Measurements from ENCODE around the gene HCRTR1. TPM values are rescaled to one million over a fixed set of nuclear protein-coding genes. Genes with fewer than 3 reads are reported as not detected.

HCRTR1 gene
- polyA plus RNA-seq, 1 donor from 2014 or later, result not detected

DNA sequence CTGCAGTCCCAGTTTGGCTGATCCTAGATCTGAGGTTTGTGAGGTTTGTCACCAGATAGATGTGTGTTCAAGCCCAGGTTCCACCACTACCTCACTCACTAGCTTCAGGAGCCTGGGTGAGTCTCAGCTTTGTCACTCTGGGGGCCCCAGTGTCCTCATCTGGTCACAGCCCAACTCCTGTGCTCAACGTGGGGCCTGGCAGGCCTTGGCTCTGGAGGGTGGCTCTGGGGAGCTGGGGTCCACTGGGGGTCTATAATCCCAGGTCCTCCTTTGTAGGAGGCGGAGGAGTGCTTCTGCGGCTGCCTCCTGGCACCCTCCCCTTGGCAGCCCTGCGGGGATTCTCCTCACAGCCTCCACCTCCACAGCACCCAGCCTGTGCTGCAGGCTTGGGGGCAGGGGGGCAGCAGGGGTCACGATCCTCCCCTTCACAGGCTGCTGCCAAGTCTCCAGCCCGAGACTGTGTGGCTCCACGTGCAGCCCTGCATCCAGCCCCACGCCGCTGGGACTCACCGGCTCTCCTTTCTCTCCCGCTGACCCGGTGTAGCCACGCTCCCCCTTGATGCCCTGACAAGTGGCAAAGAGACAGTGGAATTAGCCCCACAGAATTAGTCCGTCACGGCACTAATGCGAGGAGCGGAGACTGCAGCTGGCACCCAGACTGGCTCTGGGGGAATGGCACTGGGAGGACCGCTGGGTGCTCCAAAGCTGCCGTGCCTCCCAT, 49.7 kb downstream of the HCRTR1 start:
- no peaks in the 10 kb centered on the region for H3K9me3 Mint-ChIP-seq
- no peaks in the 10 kb centered on the region for H3K36me3 Mint-ChIP-seq
- H3K27me3 Mint-ChIP-seq, result peaks cover 24% of the 10 kb centered on the region

DNA sequence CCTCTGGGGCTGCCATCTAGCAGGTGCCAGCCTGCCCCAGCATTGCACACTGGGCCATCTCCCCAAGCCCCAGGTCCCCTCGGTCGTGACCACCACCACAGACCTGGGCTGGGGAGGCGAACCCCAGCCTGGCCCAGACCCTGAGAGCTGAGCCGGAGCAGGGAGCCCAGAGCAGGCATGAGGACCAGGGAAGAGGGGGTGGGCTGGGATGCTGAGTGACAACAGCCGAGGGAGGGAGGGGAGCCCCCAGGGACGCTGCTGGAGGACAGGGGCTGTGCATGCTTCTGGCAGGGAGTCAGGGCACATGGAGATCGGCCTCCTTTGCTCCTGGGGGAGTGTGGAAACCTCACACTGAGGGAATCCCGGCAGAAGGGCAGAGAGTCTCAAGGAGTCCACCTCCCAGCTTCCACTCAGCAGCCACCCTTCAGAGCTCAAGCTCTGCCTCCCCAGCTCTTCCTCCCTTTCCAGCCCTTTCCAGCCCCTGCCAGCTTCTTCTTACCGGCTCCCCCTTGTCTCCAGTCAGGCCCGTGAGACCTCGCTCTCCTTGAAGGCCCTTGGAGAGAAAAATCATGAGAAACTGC, 50.9 kb downstream of the HCRTR1 start:
- Mint-ChIP-seq H3K27ac (no peak overlapping the region), H3K36me3 (no peaks in the 10 kb centered on the region), H3K4me3 (no peak overlapping the region), H3K27me3 (peaks cover 17% of the 10 kb centered on the region), H3K9me3 (no peaks in the 10 kb centered on the region), H3K4me1 (peaks cover 0 to 8% (median 4%) of the 10 kb centered on the region in 3 donors)

More for the DNA sequence above, 49.7 kb downstream of the HCRTR1 start:
- Mint-ChIP-seq H3K4me3 (no peak overlapping the region), H3K4me1 (peaks cover 0 to 8% (median 4%) of the 10 kb centered on the region in 3 donors), H3K27ac (no peak overlapping the region)

DNA sequence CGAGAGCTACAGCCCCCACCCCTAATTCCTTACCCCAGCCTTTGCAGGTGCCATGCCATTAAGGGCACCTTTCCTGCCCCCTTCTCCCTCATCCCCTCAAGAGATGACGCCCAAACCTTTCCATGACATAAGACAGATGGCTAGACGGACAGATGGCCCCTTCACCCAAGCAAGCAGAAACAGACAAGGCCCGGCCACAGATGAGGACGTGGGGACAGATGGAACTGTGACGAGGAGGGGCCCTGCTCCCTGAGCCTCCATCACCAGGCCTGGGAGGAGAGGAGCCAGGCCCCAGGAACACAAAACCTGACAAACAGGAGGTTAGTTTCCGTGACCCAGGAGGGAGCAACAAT, 51.9 kb downstream of the HCRTR1 start:
- H3K27ac Mint-ChIP-seq, result no peak overlapping the region
- H3K36me3 Mint-ChIP-seq, result no peaks in the 10 kb centered on the region
- peaks cover 16% of the 10 kb centered on the region for H3K27me3 Mint-ChIP-seq
- H3K4me1 Mint-ChIP-seq, result peaks cover 0 to 8% (median 0%) of the 10 kb centered on the region in 3 donors
- H3K4me3 Mint-ChIP-seq, result peak overlapping the region in 1 of 4 donors; percentile 17
- no peaks in the 10 kb centered on the region for H3K9me3 Mint-ChIP-seq

DNA sequence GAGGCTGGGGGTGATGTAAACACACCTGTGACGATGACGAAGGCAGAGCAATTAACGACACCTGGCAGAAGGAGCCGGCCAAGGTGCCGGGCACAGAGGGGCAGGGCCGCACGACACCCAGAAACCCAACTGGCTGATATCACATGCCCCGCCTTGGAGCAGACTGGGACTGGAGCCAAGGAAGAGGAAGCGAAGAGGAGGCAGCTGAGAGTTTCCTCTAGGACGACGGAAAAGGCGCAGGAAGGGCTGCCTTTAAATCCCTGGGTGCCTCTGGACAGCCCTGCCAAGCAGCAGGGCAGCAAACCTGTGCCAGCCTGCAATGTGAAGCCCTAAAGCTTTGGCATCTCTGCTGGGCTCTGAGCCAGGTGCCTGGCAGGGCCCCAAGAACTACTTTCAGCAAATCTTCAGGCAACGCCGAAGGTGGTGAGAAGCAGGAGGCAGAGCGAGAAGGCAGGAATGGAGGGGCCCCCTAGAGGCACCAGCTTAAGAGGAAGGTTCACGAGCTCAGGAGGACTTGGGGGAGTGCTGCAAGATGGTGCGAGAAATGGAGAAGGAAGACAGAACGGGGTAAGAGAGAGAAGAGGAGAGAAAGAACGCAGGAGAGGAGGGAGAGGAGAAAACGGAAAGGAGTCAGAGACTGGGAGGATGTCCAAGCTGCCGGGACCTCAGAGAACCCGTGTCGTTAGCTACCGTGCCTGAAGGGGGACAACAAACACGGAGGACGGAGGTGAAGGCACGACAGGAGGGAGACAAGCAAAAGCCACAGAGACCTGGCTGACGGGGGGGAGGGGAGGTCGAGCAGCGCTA, 52.5 kb downstream of the HCRTR1 start:
- Mint-ChIP-seq H3K9me3 (no peaks in the 10 kb centered on the region), H3K27me3 (peaks cover 16% of the 10 kb centered on the region), H3K36me3 (no peaks in the 10 kb centered on the region), H3K4me3 (peak overlapping the region in 3 of 4 donors; percentile 6 to 86 (median 72)), H3K27ac (no peak overlapping the region), H3K4me1 (peaks cover 0 to 8% (median 0%) of the 10 kb centered on the region in 3 donors)

- Mint-ChIP-seq H3K27ac (no peak overlapping the region), H3K27me3 (peaks cover 17% of the 10 kb centered on the region), H3K4me1 (peaks cover 0 to 8% (median 0%) of the 10 kb centered on the region in 3 donors), H3K4me3 (no peak overlapping the region), H3K36me3 (no peaks in the 10 kb centered on the region), H3K9me3 (no peaks in the 10 kb centered on the region)
Observed at GRCh38 chr1:31670593-31670964, 53.1 kb downstream of the HCRTR1 start.

DNA sequence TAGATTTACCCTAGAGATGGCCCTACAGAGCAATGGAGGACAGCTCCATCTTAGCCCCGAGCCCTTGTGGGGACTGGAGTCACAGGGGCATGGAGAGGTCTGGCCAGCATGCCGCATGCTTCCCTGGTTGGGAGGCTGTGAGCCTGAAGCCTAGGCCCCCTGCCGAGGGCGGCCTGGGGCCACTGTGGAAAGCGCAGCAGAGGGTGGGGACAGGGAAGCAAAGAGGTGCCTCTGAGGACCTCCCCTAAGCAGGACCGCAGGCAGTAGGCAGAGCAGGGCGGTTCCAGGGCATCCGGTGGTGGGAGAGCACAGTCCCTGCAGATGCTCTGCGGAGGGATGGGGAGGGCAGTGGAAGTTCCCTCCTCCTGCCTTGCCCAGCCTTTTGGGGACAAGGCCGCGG, 53.7 kb downstream of the HCRTR1 start:
- Mint-ChIP-seq H3K4me3 (no peak overlapping the region), H3K27ac (no peak overlapping the region), H3K9me3 (no peaks in the 10 kb centered on the region), H3K27me3 (peaks cover 18% of the 10 kb centered on the region), H3K36me3 (no peaks in the 10 kb centered on the region), H3K4me1 (peaks cover 0 to 8% (median 0%) of the 10 kb centered on the region in 3 donors)

DNA sequence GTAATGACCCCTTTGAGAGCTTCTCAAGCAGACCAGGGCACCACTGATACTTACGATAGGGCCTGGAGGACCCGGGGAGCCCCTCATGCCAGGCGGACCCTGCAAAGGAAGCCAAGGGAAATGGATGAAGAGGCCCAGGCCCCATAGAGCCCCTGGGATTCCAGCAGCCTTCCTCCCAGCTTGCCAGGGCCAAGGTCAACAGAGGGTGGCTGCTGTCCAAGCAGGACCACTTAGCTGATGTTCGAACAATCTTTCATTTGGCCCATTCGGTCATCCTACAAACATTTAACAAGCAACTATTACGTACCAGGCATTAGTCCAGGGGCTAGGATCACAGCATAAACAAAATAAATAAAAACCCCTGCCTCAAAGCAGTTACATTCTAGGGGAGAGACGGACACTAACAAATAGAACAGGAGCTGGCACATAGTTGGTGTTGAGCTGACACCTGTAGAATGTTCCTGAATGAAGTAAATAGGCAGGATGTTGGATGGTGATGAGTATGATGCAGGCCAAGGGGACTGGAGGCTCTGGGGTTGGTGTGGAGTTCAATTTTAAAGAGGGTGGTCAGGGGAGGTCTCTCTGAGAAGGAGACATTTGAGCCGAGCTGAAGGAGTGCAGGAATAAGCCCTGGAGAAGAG, 54.2 kb downstream of the HCRTR1 start:
- Mint-ChIP-seq H3K36me3 (no peaks in the 10 kb centered on the region), H3K4me1 (peaks cover 0 to 8% (median 0%) of the 10 kb centered on the region in 3 donors), H3K27ac (peak overlapping the region in 1 of 3 donors; percentile 54), H3K27me3 (peaks cover 18% of the 10 kb centered on the region), H3K9me3 (no peaks in the 10 kb centered on the region), H3K4me3 (no peak overlapping the region)

DNA sequence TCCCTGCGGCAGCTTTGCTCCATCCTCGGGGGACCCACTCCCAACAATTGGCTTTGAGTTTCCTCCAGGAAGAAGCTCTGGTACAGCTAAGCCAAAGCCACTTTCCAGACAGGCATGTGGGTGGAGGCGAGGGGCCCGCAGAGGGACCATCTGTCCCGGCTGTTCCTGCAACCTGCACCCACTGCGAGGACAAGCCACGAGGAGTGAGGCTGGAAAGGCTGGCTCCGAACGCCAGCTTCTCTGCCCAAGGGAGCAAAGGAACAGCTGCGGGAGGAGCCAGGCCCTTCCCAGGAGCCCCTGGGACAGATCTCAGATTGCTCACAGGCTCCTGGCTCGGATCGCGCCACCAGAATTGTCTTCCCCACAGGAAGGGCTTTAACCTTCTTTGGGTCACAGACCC, 55.5 kb downstream of the HCRTR1 start:
- Mint-ChIP-seq H3K36me3 (no peaks in the 10 kb centered on the region), H3K27me3 (peaks cover 18% of the 10 kb centered on the region), H3K4me3 (no peak overlapping the region), H3K27ac (no peak overlapping the region), H3K9me3 (no peaks in the 10 kb centered on the region), H3K4me1 (peaks cover 0 to 8% (median 0%) of the 10 kb centered on the region in 3 donors)

GRCh38 chr1:31673433-31673832, 55.9 kb downstream of the HCRTR1 start:
- Mint-ChIP-seq H3K36me3 (no peaks in the 10 kb centered on the region), H3K27ac (no peak overlapping the region), H3K4me3 (no peak overlapping the region), H3K9me3 (no peaks in the 10 kb centered on the region), H3K27me3 (peaks cover 18% of the 10 kb centered on the region), H3K4me1 (peaks cover 0 to 8% (median 0%) of the 10 kb centered on the region in 3 donors)

- Mint-ChIP-seq H3K4me1 (peaks cover 0 to 6% (median 0%) of the 10 kb centered on the region in 3 donors), H3K27ac (no peak overlapping the region), H3K27me3 (peaks cover 16% of the 10 kb centered on the region), H3K4me3 (no peak overlapping the region), H3K36me3 (no peaks in the 10 kb centered on the region), H3K9me3 (no peaks in the 10 kb centered on the region)
Observed at GRCh38 chr1:31674626-31675025, 57.1 kb downstream of the HCRTR1 start.

DNA sequence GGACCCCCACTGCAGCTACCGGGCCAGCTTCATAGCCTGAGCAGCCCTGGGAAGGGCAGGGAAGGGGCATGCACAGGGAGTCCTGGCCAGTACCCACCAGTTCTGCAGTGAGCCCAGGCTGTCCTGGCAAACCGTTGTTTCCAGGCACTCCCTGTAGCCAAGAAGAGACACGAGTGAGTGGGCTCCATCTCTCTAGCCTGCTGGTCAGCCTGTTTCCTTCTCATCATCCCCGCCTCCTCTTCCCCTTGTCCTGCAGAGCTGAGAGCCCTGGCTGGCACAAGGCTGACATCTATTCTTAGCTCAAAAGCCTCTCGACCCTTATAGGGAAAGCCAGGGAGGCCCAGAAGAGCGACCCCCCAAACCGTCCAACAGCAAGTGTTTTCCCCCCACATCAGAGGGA, 57.7 kb downstream of the HCRTR1 start:
- Mint-ChIP-seq H3K4me3 (no peak overlapping the region), H3K9me3 (no peaks in the 10 kb centered on the region), H3K27ac (no peak overlapping the region), H3K4me1 (peaks cover 0 to 2% (median 0%) of the 10 kb centered on the region in 3 donors), H3K27me3 (peaks cover 13% of the 10 kb centered on the region), H3K36me3 (no peaks in the 10 kb centered on the region)

- H3K27ac Mint-ChIP-seq, result no peak overlapping the region
- peaks cover 8% of the 10 kb centered on the region for H3K27me3 Mint-ChIP-seq
- no peak overlapping the region for H3K4me3 Mint-ChIP-seq
- no peaks in the 10 kb centered on the region for H3K9me3 Mint-ChIP-seq
- H3K4me1 Mint-ChIP-seq, result no peaks in the 10 kb centered on the region
- H3K36me3 Mint-ChIP-seq, result no peaks in the 10 kb centered on the region
Observed at GRCh38 chr1:31675756-31676155, 58.3 kb downstream of the HCRTR1 start.
